ENCODE data around the gene EVC.

Gene EVC

GRCh38 chr4:5730436-5730835, 19.4 kb downstream of the EVC start:
- peaks cover 0 to 5% of the 10 kb centered on the region in 2 donors for H3K9me3 ChIP-seq (replicated peaks in 1 of 2; ENCODE audit: control insufficient read depth in 2 of 2, insufficient read depth in 1 of 2, low read depth in 1 of 2, low read length in 2 of 2)
- no peak overlapping the region for H4K91ac ChIP-seq (ENCODE audit: low read depth, low read length, poor library complexity)
- H2BK5ac ChIP-seq (ENCODE audit: low read length): no peak overlapping the region
- H2BK12ac ChIP-seq (ENCODE audit: low read length): no peak overlapping the region
- no peak overlapping the region for H3K4me3 ChIP-seq (ENCODE audit: low read length in 2 of 2)
- DNase-seq (ENCODE audit: low spot score): no peak
- no peak overlapping the region for H2AFZ ChIP-seq (ENCODE audit: low read length)
- peaks cover 10 to 59% of the 10 kb centered on the region in 2 donors for H3K36me3 ChIP-seq (replicated peaks in 1 of 2; ENCODE audit: control insufficient read depth in 2 of 2, insufficient read depth in 2 of 2, low read length in 2 of 2)
- H2BK15ac ChIP-seq (ENCODE audit: low read length): no peak overlapping the region
- H3K14ac ChIP-seq (ENCODE audit: low read length): peak overlapping the region; percentile 23
- no peak overlapping the region for H3K23ac ChIP-seq (ENCODE audit: low read depth, low read length, poor library complexity)
- peak overlapping the region; percentile 74 for H4K8ac ChIP-seq (ENCODE audit: low read depth, low read length)
- H3K9ac ChIP-seq (ENCODE audit: low read depth, low read length, poor library complexity): no peak overlapping the region
- no peak overlapping the region for H3K27ac ChIP-seq (replicated peaks; ENCODE audit: low read length)
- H3K4ac ChIP-seq (ENCODE audit: low read length): no peak overlapping the region
- H3K4me1 ChIP-seq (ENCODE audit: control insufficient read depth in 2 of 2, insufficient read depth in 1 of 2, low read depth in 1 of 2, low read length in 2 of 2): no peaks in the 10 kb centered on the region
- H3K4me2 ChIP-seq (ENCODE audit: insufficient read depth, low read length, poor library complexity, severe bottlenecking): no peak overlapping the region
- H3K79me1 ChIP-seq (ENCODE audit: low read depth, low read length): no peaks in the 10 kb centered on the region
- no peak overlapping the region for H2AK5ac ChIP-seq (ENCODE audit: low read depth, low read length)
- no peak overlapping the region for H3K18ac ChIP-seq (ENCODE audit: low read length)
- no peaks in the 10 kb centered on the region for H3K27me3 ChIP-seq (ENCODE audit: control insufficient read depth in 3 of 3, insufficient read depth in 3 of 3, low read depth in 1 of 3, low read length in 3 of 3)
- no peak overlapping the region for H2BK120ac ChIP-seq (ENCODE audit: low read depth, low read length)
- no CpG with 5 or more reads among the region's 10 CpGs for WGBS, 2 donors (ENCODE audit: extremely low coverage in 2 of 2, insufficient read length in 2 of 2, insufficient replicate concordance in 1 of 2)

GRCh38 chr4:5730993-5731990, 20.3 kb downstream of the EVC start:
- Histone ChIP-seq H3K36me3 (replicated peaks in 1 of 2; ENCODE audit: control insufficient read depth in 2 of 2, insufficient read depth in 2 of 2, low read length in 2 of 2) (peaks cover 14 to 62% of the 10 kb centered on the region in 2 donors), H3K27ac (replicated peaks; ENCODE audit: low read length) (no peak overlapping the region), H3K27me3 (ENCODE audit: control insufficient read depth in 3 of 3, insufficient read depth in 3 of 3, low read depth in 1 of 3, low read length in 3 of 3) (no peaks in the 10 kb centered on the region), H3K18ac (ENCODE audit: low read length) (no peak overlapping the region), H3K4me2 (ENCODE audit: insufficient read depth, low read length, poor library complexity, severe bottlenecking) (no peak overlapping the region), H2BK5ac (ENCODE audit: low read length) (no peak overlapping the region), H2BK120ac (ENCODE audit: low read depth, low read length) (no peak overlapping the region), H3K9me3 (replicated peaks in 1 of 2; ENCODE audit: control insufficient read depth in 2 of 2, insufficient read depth in 1 of 2, low read depth in 1 of 2, low read length in 2 of 2) (no peaks in the 10 kb centered on the region), H2BK15ac (ENCODE audit: low read length) (no peak overlapping the region), H3K4me3 (ENCODE audit: low read length in 2 of 2) (no peak overlapping the region), H2AK5ac (ENCODE audit: low read depth, low read length) (no peak overlapping the region), H3K4me1 (ENCODE audit: control insufficient read depth in 2 of 2, insufficient read depth in 1 of 2, low read depth in 1 of 2, low read length in 2 of 2) (no peaks in the 10 kb centered on the region), H3K9ac (ENCODE audit: low read depth, low read length, poor library complexity) (no peak overlapping the region), H3K4ac (ENCODE audit: low read length) (no peak overlapping the region), H4K91ac (ENCODE audit: low read depth, low read length, poor library complexity) (no peak overlapping the region), H4K8ac (ENCODE audit: low read depth, low read length) (no peak overlapping the region), H3K23ac (ENCODE audit: low read depth, low read length, poor library complexity) (no peak overlapping the region), H3K14ac (ENCODE audit: low read length) (no peak overlapping the region), H2AFZ (ENCODE audit: low read length) (no peak overlapping the region), H2BK12ac (ENCODE audit: low read length) (no peak overlapping the region), H3K79me1 (ENCODE audit: low read depth, low read length) (no peaks in the 10 kb centered on the region)
- DNase-seq (ENCODE audit: low spot score): no peak
- no CpG with 5 or more reads among the region's 30 CpGs for WGBS, 2 donors (ENCODE audit: extremely low coverage in 2 of 2, insufficient read length in 2 of 2, insufficient replicate concordance in 1 of 2)

GRCh38 chr4:5732158-5732557, 21.2 kb downstream of the EVC start:
- H3K4me2 ChIP-seq (ENCODE audit: insufficient read depth, low read length, poor library complexity, severe bottlenecking): no peak overlapping the region
- no peak for DNase-seq (ENCODE audit: low spot score)
- H2AFZ ChIP-seq (ENCODE audit: low read length): no peak overlapping the region
- no peak overlapping the region for H3K4ac ChIP-seq (ENCODE audit: low read length)
- no peaks in the 10 kb centered on the region for H3K9me3 ChIP-seq (replicated peaks in 1 of 2; ENCODE audit: control insufficient read depth in 2 of 2, insufficient read depth in 1 of 2, low read depth in 1 of 2, low read length in 2 of 2)
- no peak overlapping the region for H4K91ac ChIP-seq (ENCODE audit: low read depth, low read length, poor library complexity)
- H3K14ac ChIP-seq (ENCODE audit: low read length): no peak overlapping the region
- H2BK120ac ChIP-seq (ENCODE audit: low read depth, low read length): no peak overlapping the region
- no peak overlapping the region for H3K27ac ChIP-seq (replicated peaks; ENCODE audit: low read length)
- H4K8ac ChIP-seq (ENCODE audit: low read depth, low read length): no peak overlapping the region
- no peak overlapping the region for H2AK5ac ChIP-seq (ENCODE audit: low read depth, low read length)
- H3K36me3 ChIP-seq (replicated peaks in 1 of 2; ENCODE audit: control insufficient read depth in 2 of 2, insufficient read depth in 2 of 2, low read length in 2 of 2): peaks cover 14 to 62% of the 10 kb centered on the region in 2 donors
- no peak overlapping the region for H3K18ac ChIP-seq (ENCODE audit: low read length)
- no peaks in the 10 kb centered on the region for H3K4me1 ChIP-seq (ENCODE audit: control insufficient read depth in 2 of 2, insufficient read depth in 1 of 2, low read depth in 1 of 2, low read length in 2 of 2)
- H3K79me1 ChIP-seq (ENCODE audit: low read depth, low read length): no peaks in the 10 kb centered on the region
- no CpG with 5 or more reads among the region's 10 CpGs for WGBS, 2 donors (ENCODE audit: extremely low coverage in 2 of 2, insufficient read length in 2 of 2, insufficient replicate concordance in 1 of 2)
- H2BK5ac ChIP-seq (ENCODE audit: low read length): no peak overlapping the region
- no peak overlapping the region for H2BK12ac ChIP-seq (ENCODE audit: low read length)
- H3K23ac ChIP-seq (ENCODE audit: low read depth, low read length, poor library complexity): no peak overlapping the region
- no peaks in the 10 kb centered on the region for H3K27me3 ChIP-seq (ENCODE audit: control insufficient read depth in 3 of 3, insufficient read depth in 3 of 3, low read depth in 1 of 3, low read length in 3 of 3)
- no peak overlapping the region for H3K9ac ChIP-seq (ENCODE audit: low read depth, low read length, poor library complexity)
- no peak overlapping the region for H2BK15ac ChIP-seq (ENCODE audit: low read length)
- H3K4me3 ChIP-seq (ENCODE audit: low read length in 2 of 2): no peak overlapping the region

GRCh38 chr4:5734853-5735252, 23.9 kb downstream of the EVC start:
- Histone ChIP-seq H3K27me3 (ENCODE audit: control insufficient read depth in 3 of 3, insufficient read depth in 3 of 3, low read depth in 1 of 3, low read length in 3 of 3) (no peaks in the 10 kb centered on the region), H2BK15ac (ENCODE audit: low read length) (no peak overlapping the region), H2BK120ac (ENCODE audit: low read depth, low read length) (no peak overlapping the region), H3K27ac (replicated peaks; ENCODE audit: low read length) (no peak overlapping the region), H3K4me1 (ENCODE audit: control insufficient read depth in 2 of 2, insufficient read depth in 1 of 2, low read depth in 1 of 2, low read length in 2 of 2) (no peaks in the 10 kb centered on the region), H3K23ac (ENCODE audit: low read depth, low read length, poor library complexity) (peak overlapping the region; percentile 20), H3K36me3 (replicated peaks in 1 of 2; ENCODE audit: control insufficient read depth in 2 of 2, insufficient read depth in 2 of 2, low read length in 2 of 2) (peaks cover 12 to 50% of the 10 kb centered on the region in 2 donors), H3K14ac (ENCODE audit: low read length) (no peak overlapping the region), H4K91ac (ENCODE audit: low read depth, low read length, poor library complexity) (no peak overlapping the region), H3K79me1 (ENCODE audit: low read depth, low read length) (no peaks in the 10 kb centered on the region), H3K4ac (ENCODE audit: low read length) (no peak overlapping the region), H3K18ac (ENCODE audit: low read length) (peak overlapping the region; percentile 5), H2AK5ac (ENCODE audit: low read depth, low read length) (no peak overlapping the region), H2BK12ac (ENCODE audit: low read length) (no peak overlapping the region), H3K4me2 (ENCODE audit: insufficient read depth, low read length, poor library complexity, severe bottlenecking) (no peak overlapping the region), H3K9me3 (replicated peaks in 1 of 2; ENCODE audit: control insufficient read depth in 2 of 2, insufficient read depth in 1 of 2, low read depth in 1 of 2, low read length in 2 of 2) (no peaks in the 10 kb centered on the region), H2AFZ (ENCODE audit: low read length) (no peak overlapping the region), H3K4me3 (ENCODE audit: low read length in 2 of 2) (no peak overlapping the region), H4K8ac (ENCODE audit: low read depth, low read length) (no peak overlapping the region), H2BK5ac (ENCODE audit: low read length) (no peak overlapping the region), H3K9ac (ENCODE audit: low read depth, low read length, poor library complexity) (no peak overlapping the region)
- no peak for DNase-seq (ENCODE audit: low spot score)
- WGBS, 2 donors (ENCODE audit: extremely low coverage in 2 of 2, insufficient read length in 2 of 2, insufficient replicate concordance in 1 of 2): no CpG with 5 or more reads among the region's 5 CpGs

All from neuronal stem cell (in vitro differentiated cells).